Smooth muscle cell (in vitro differentiated cells): ENCODE measurements around the gene DYNC1H1. TPM values are rescaled to one million over a fixed set of nuclear protein-coding genes. Genes with fewer than 3 reads are reported as not detected.

Experiments used
- DNase-seq: peaks from one replicate; lab custom pipeline; 2025; ENCODE audit not compliant: unreplicated experiment; lab: John Stamatoyannopoulos, UW
- H2AFZ ChIP-seq: fragments of 200-600 bp; sonication (generic); 2 replicates; pipeline ENCODE4 v1.6.0; 2016; ENCODE audit warnings: antibody characterized with exemption, low read depth, mild to moderate bottlenecking
- H3F3A ChIP-seq: fragments of 200-600 bp; sonication (generic); 2 replicates; pipeline ENCODE4 v1.6.0; 2017; ENCODE audit warnings: antibody characterized with exemption, low read depth
- H3K27ac ChIP-seq: fragments of 200-600 bp; sonication (generic); 2 replicates; pipeline ENCODE4 v1.5.1; 2016; ENCODE audit warnings: low read depth, mild to moderate bottlenecking
- H3K27me3 ChIP-seq: fragments of 200-600 bp; sonication (generic); 2 replicates; pipeline ENCODE4 v1.6.1; 2016; ENCODE audit warnings: low read depth, mild to moderate bottlenecking
- H3K36me3 ChIP-seq: fragments of 200-600 bp; sonication (generic); 2 replicates; pipeline ENCODE4 v1.5.1; 2016; ENCODE audit warnings: low read depth
- H3K4me1 ChIP-seq: fragments of 200-600 bp; sonication (generic); 2 replicates; pipeline ENCODE4 v1.5.1; 2016; ENCODE audit warnings: low read depth
- H3K4me2 ChIP-seq: fragments of 200-600 bp; sonication (generic); 2 replicates; pipeline ENCODE4 v1.6.0; 2016; ENCODE audit warnings: mild to moderate bottlenecking
- H3K4me3 ChIP-seq: fragments of 200-600 bp; sonication (generic); 2 replicates; pipeline ENCODE4 v1.5.1; 2016; ENCODE audit warnings: mild to moderate bottlenecking
- H3K79me2 ChIP-seq: fragments of 200-600 bp; sonication (generic); 2 replicates; pipeline ENCODE4 v1.6.0; 2016; ENCODE audit warnings: low read depth, mild to moderate bottlenecking
- H3K9ac ChIP-seq: fragments of 200-600 bp; sonication (generic); 2 replicates; pipeline ENCODE4 v1.6.0; 2016; ENCODE audit warnings: low read depth
- H3K9me3 ChIP-seq: fragments of 200-600 bp; sonication (generic); replicated peaks from 2 replicates; pipeline ENCODE4 v1.5.1; 2016; ENCODE audit warnings: low read depth
- H4K20me1 ChIP-seq: fragments of 200-600 bp; sonication (generic); 2 replicates; pipeline ENCODE4 v1.6.0; 2016; ENCODE audit warnings: low read depth
- WGBS: methylation state at CpG from one replicate; pipeline ENCODE4 v1.1.7; 2016; ENCODE audit warnings: low lambda C conversion rate; 5-methylcytosine and 5-hydroxymethylcytosine counted together
- polyA plus RNA-seq: library from polyadenylated mRNA; unstranded; fragments of >200 nt; fragmentation: Nextera tagmentation; extraction: Ambion mirVana; gene quantifications from 2 replicates; pipeline ENCODE4 v1.2.1, GENCODE V29; 2016
- total RNA-seq: library from RNA; depleted of rRNA; stranded (reverse); fragments of >200 nt; gene quantifications from 2 replicates; pipeline ENCODE4 v1.2.3, GENCODE V29; 2014
- TF ChIP-seq, protein P1 (sequence below): fragments of 200-600 bp; sonication (generic); IDR thresholded peaks from 2 replicates; pipeline ENCODE4 v1.5.1; 2017; ENCODE audit warnings: borderline replicate concordance, mild to moderate bottlenecking, antibody characterized with exemption; ENCODE audit not compliant: insufficient read depth, poor library complexity, severe bottlenecking

The DYNC1H1 gene
- total and polyA plus RNA-seq, 2 experiments from 2014 or later: 137 to 399 TPM

DNA sequence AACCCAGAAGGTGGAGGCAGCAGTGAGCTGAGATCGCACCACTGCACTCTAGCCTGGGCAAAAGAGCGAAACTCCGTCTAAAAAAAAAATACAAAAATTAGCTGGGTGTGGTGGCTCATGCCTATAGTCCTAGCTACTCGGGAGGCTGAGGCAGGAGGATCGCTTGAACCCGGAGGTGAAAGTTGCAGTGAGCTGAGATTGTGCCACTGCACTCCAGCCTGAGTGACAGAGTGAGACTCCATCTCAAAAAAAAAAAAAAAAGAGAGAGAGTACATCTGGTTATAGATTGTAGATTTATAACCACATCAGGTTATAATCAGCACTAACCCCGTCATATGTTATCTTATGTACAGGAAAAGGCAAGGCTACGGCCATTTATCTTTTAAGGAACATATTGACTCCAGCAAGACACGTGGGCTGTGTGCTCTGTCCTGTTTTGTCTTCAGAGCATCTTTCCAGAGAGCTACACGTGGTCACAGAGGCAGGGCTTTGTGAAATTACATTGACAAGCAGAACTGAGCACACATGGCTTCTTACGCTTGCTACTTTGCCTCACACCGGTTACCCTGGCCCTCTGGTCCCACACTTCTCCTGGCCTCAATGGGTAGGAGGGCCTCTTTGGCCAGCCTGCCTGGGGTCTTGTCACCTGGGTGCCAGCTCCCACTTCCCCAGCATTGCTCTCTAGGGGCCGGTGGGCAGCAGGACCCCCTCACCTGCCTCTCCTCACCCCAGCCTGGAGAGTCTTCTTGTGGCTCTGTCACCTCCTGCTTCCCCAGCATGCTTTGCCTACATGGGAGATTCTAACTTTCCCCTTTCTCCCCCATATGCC is 6.8 kb upstream of the DYNC1H1 start:
- Histone ChIP-seq H3K9ac (no peak overlapping the region), H3K79me2 (no peaks in the 10 kb centered on the region), H3K4me3 (no peak overlapping the region), H3F3A (peaks cover 5% of the 10 kb centered on the region), H3K4me1 (no peaks in the 10 kb centered on the region), H3K27ac (no peak overlapping the region), H3K9me3 (no peaks in the 10 kb centered on the region), H3K27me3 (no peaks in the 10 kb centered on the region), H4K20me1 (no peaks in the 10 kb centered on the region), H3K36me3 (no peaks in the 10 kb centered on the region), H2AFZ (no peak overlapping the region), H3K4me2 (no peak overlapping the region)
- TF ChIP-seq, protein P1, sequence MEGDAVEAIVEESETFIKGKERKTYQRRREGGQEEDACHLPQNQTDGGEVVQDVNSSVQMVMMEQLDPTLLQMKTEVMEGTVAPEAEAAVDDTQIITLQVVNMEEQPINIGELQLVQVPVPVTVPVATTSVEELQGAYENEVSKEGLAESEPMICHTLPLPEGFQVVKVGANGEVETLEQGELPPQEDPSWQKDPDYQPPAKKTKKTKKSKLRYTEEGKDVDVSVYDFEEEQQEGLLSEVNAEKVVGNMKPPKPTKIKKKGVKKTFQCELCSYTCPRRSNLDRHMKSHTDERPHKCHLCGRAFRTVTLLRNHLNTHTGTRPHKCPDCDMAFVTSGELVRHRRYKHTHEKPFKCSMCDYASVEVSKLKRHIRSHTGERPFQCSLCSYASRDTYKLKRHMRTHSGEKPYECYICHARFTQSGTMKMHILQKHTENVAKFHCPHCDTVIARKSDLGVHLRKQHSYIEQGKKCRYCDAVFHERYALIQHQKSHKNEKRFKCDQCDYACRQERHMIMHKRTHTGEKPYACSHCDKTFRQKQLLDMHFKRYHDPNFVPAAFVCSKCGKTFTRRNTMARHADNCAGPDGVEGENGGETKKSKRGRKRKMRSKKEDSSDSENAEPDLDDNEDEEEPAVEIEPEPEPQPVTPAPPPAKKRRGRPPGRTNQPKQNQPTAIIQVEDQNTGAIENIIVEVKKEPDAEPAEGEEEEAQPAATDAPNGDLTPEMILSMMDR: no peak
- WGBS: 89% methylated on average over 13 of the region's 13 CpGs
- DNase-seq: no peak

DNA sequence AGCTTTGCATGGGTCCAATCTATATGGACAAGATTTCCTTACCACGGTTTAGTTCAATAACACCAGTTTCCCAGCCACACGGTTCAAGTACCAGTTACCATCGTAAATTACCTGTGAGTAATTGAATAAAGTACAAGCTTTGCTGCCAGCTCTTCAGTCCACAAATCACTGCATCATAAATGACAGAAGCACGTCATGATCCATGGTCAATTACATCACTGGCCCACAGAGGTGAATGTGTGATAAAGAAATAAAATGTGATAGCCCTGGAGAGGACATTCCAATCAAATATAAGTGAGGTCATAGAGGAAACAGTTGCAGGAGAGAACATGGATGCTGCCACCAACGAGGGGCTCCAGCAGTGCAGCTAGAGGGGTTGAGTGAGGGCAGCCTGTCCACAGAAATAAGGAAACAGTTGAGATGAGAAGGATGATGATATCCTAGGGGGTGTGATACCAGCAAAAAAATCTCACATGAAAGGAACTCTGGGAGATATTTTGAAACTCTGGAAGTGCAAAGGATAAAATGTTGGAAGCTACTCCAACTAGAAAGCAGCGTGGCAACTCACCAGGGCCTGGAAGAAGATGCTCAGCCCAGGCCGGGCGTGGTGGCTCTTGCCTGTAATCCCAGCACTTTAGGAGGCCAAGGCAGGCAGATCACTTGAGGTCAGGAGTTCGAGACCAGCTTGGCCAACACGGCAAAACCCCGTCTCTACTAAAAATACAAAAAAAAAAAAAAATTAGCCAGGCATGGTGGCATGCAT is 5.8 kb upstream of the DYNC1H1 start:
- H3K9me3 ChIP-seq: no peaks in the 10 kb centered on the region
- no peak for DNase-seq
- TF ChIP-seq, protein P1: no peak
- H3K9ac ChIP-seq: no peak overlapping the region
- no peak overlapping the region for H3K4me2 ChIP-seq
- peaks cover 12% of the 10 kb centered on the region for H3F3A ChIP-seq
- 86% methylated on average over 11 of the region's 11 CpGs for WGBS
- H3K79me2 ChIP-seq: no peaks in the 10 kb centered on the region
- H3K4me1 ChIP-seq: no peaks in the 10 kb centered on the region
- no peaks in the 10 kb centered on the region for H3K27me3 ChIP-seq
- H2AFZ ChIP-seq: no peak overlapping the region
- H3K36me3 ChIP-seq: no peaks in the 10 kb centered on the region
- no peak overlapping the region for H3K4me3 ChIP-seq
- no peaks in the 10 kb centered on the region for H4K20me1 ChIP-seq
- no peak overlapping the region for H3K27ac ChIP-seq

DNA sequence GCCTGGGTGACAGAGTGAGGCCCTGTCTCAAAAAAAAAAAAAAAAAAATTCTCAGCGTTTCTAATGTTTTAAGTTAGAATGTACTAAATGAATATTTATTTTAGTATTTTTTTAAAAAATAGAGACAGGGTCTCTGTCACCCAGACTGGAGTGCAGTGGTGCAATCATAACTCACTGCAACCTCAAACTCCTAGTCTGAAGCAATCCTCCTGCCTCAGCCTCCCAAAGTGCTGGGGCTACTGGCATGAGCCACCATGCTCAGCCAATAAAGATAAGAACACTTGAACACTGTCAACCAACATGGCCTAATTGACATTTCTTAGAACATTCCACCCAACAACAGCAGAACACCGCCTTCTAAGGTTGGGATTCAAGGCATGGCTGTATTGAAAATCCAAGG is 5.1 kb upstream of the DYNC1H1 start:
- H3K79me2 ChIP-seq: no peaks in the 10 kb centered on the region
- H4K20me1 ChIP-seq: no peaks in the 10 kb centered on the region
- no peak overlapping the region for H3K4me3 ChIP-seq
- H3K36me3 ChIP-seq: no peaks in the 10 kb centered on the region
- TF ChIP-seq, protein P1: no peak
- no peaks in the 10 kb centered on the region for H3K27me3 ChIP-seq
- no peak for DNase-seq
- WGBS: 88% methylated on average over 2 of the region's 2 CpGs
- H3K27ac ChIP-seq: no peak overlapping the region
- H3K4me2 ChIP-seq: no peak overlapping the region
- no peaks in the 10 kb centered on the region for H3K9me3 ChIP-seq
- no peak overlapping the region for H3K9ac ChIP-seq
- no peak overlapping the region for H2AFZ ChIP-seq
- no peaks in the 10 kb centered on the region for H3K4me1 ChIP-seq
- H3F3A ChIP-seq: peaks cover 12% of the 10 kb centered on the region
